ENCODE measurements around the gene GPC6.

The GPC6 gene

GRCh38 chr13:93977986-93978385 lies 751.4 kb downstream of the GPC6 start:
- DNase-seq (ENCODE audit: low spot score), result no peak

- no peak for DNase-seq (ENCODE audit: low spot score)
Observed at GRCh38 chr13:93981426-93981977, 754.9 kb downstream of the GPC6 start.

- DNase-seq (ENCODE audit: low spot score), result no peak
Observed at GRCh38 chr13:93982179-93982918, 755.7 kb downstream of the GPC6 start.

GRCh38 chr13:93984052-93984451 lies 757.4 kb downstream of the GPC6 start:
- DNase-seq (ENCODE audit: low spot score), result no peak

- DNase-seq (ENCODE audit: low spot score), result no peak
Observed at GRCh38 chr13:93984876-93985275, 758.3 kb downstream of the GPC6 start.

- no peak for DNase-seq (ENCODE audit: low spot score)
Observed at GRCh38 chr13:93987458-93987857, 760.9 kb downstream of the GPC6 start.

- DNase-seq (ENCODE audit: low spot score), result no peak
Observed at GRCh38 chr13:93991569-93991968, 765.0 kb downstream of the GPC6 start.

- DNase-seq (ENCODE audit: low spot score), result no peak
Observed at GRCh38 chr13:93996481-93996880, 769.9 kb downstream of the GPC6 start.

- no peak for DNase-seq (ENCODE audit: low spot score)
Observed at GRCh38 chr13:94006296-94006695, 779.7 kb downstream of the GPC6 start.

- no peak for DNase-seq (ENCODE audit: low spot score)
Observed at GRCh38 chr13:94007072-94007471, 780.5 kb downstream of the GPC6 start.

GRCh38 chr13:94009701-94010100 lies 783.1 kb downstream of the GPC6 start:
- no peak for DNase-seq (ENCODE audit: low spot score)

GRCh38 chr13:94014461-94014860 lies 787.9 kb downstream of the GPC6 start:
- no peak for DNase-seq (ENCODE audit: low spot score)

- no peak for DNase-seq (ENCODE audit: low spot score)
Observed at GRCh38 chr13:94020426-94020825, 793.8 kb downstream of the GPC6 start.

- DNase-seq (ENCODE audit: low spot score), result no peak
Observed at GRCh38 chr13:94020833-94021232, 794.2 kb downstream of the GPC6 start.

GRCh38 chr13:94028234-94028633 lies 801.6 kb downstream of the GPC6 start:
- no peak for DNase-seq (ENCODE audit: low spot score)

- DNase-seq (ENCODE audit: low spot score), result no peak
Observed at GRCh38 chr13:94028650-94029049, 802.0 kb downstream of the GPC6 start.

GRCh38 chr13:94030415-94031119 lies 804.0 kb downstream of the GPC6 start:
- no peak for DNase-seq (ENCODE audit: low spot score)

- DNase-seq (ENCODE audit: low spot score), result no peak
Observed at GRCh38 chr13:94031609-94032008, 805.0 kb downstream of the GPC6 start.

- DNase-seq (ENCODE audit: low spot score), result no peak
Observed at GRCh38 chr13:94033098-94033497, 806.5 kb downstream of the GPC6 start.

GRCh38 chr13:94033830-94034642 lies 807.4 kb downstream of the GPC6 start:
- DNase-seq (ENCODE audit: low spot score), result no peak

- no peak for DNase-seq (ENCODE audit: low spot score)
Observed at GRCh38 chr13:94050039-94050438, 823.4 kb downstream of the GPC6 start.

GRCh38 chr13:94050686-94051085 lies 824.1 kb downstream of the GPC6 start:
- DNase-seq (ENCODE audit: low spot score), result no peak
